Activated CD8-positive, alpha-beta memory T cell treated with anti-CD3 and anti-CD28 coated beads, Interleukin-2, amount 50 U/mL, for 1 hour (primary cell): Measurements from ENCODE around the gene VAV2.

Source experiments
- DNase-seq: peaks from one replicate; pipeline ENCODE4 v3.0.0-alpha.2; 2020; ENCODE audit errors: extremely low read depth

The VAV2 gene

GRCh38 chr9:133850937-133851336, 141.2 kb downstream of the VAV2 start:
- no peak for DNase-seq

- no peak for DNase-seq
Measured at GRCh38 chr9:133850161-133850560, 142.0 kb downstream of the VAV2 start.

- no peak for DNase-seq
Measured at GRCh38 chr9:133849110-133849670, 142.9 kb downstream of the VAV2 start.

- DNase-seq = no peak
Measured at GRCh38 chr9:133848471-133849109, 143.5 kb downstream of the VAV2 start.

- DNase-seq = no peak
Measured at GRCh38 chr9:133846483-133847090, 145.5 kb downstream of the VAV2 start.

- DNase-seq = no peak
Measured at GRCh38 chr9:133845440-133845839, 146.7 kb downstream of the VAV2 start.

- DNase-seq = no peak
Measured at GRCh38 chr9:133844881-133845410, 147.2 kb downstream of the VAV2 start.

- no peak for DNase-seq
Measured at GRCh38 chr9:133844398-133844784, 147.7 kb downstream of the VAV2 start.

GRCh38 chr9:133843751-133844397, 148.2 kb downstream of the VAV2 start:
- DNase-seq = no peak

GRCh38 chr9:133843250-133843649, 148.9 kb downstream of the VAV2 start:
- no peak for DNase-seq

- no peak for DNase-seq
Measured at GRCh38 chr9:133842721-133843227, 149.3 kb downstream of the VAV2 start.

GRCh38 chr9:133842174-133842573, 149.9 kb downstream of the VAV2 start:
- no peak for DNase-seq

- no peak for DNase-seq
Measured at GRCh38 chr9:133841167-133841812, 150.8 kb downstream of the VAV2 start.

GRCh38 chr9:133839822-133840329, 152.2 kb downstream of the VAV2 start:
- no peak for DNase-seq

- no peak for DNase-seq
Measured at GRCh38 chr9:133838859-133839507, 153.1 kb downstream of the VAV2 start.

- DNase-seq = no peak
Measured at GRCh38 chr9:133837627-133838597, 154.2 kb downstream of the VAV2 start.

- no peak for DNase-seq
Measured at GRCh38 chr9:133836818-133837217, 155.3 kb downstream of the VAV2 start.

GRCh38 chr9:133836001-133836758, 155.9 kb downstream of the VAV2 start:
- no peak for DNase-seq

- no peak for DNase-seq
Measured at GRCh38 chr9:133835262-133835901, 156.7 kb downstream of the VAV2 start.
